ENCODE data around the gene NBEAL2. TPM values are rescaled to one million over a fixed set of nuclear protein-coding genes. Genes with fewer than 3 reads are reported as not detected.

The NBEAL2 gene
- total and polyA plus RNA-seq, 2 of the 4 experiments (the other 2 are of a cell fraction), result 2.2 to 12.5 TPM

- no TSS peak for BruUV-seq (replicated peaks)
- Histone ChIP-seq H4K8ac (ENCODE audit: low read depth in 2 of 2, low read length in 2 of 2) (no peak overlapping the region), H2BK120ac (ENCODE audit: low read depth, low read length) (no peak overlapping the region), H4K91ac (ENCODE audit: insufficient read depth, low read depth, low read length) (no peak overlapping the region), H3K4me3 (ENCODE audit: insufficient read depth, low read depth, low read length) (no peak overlapping the region), H3K4me2 (ENCODE audit: low read depth, low read length) (no peak overlapping the region), H2BK15ac (ENCODE audit: low read depth, low read length) (no peak overlapping the region), H3K9ac (ENCODE audit: low read depth, low read length) (no peak overlapping the region), H2BK5ac (ENCODE audit: low read depth, low read length, poor library complexity, severe bottlenecking) (no peak overlapping the region), H3K27me3 (ENCODE audit: control insufficient read depth, insufficient read depth, low read length) (no peaks in the 10 kb centered on the region), H3K56ac (ENCODE audit: extremely low read depth, insufficient read depth, low read length) (no peak overlapping the region), H3K18ac (ENCODE audit: low read depth, low read length) (no peak overlapping the region), H4K20me1 (ENCODE audit: insufficient read depth, low read length) (no peaks in the 10 kb centered on the region), H3K36me3 (ENCODE audit: control insufficient read depth, insufficient read depth, low read length) (no peaks in the 10 kb centered on the region; the same call in 1 of the 2 replicates), H3K4me1 (ENCODE audit: control insufficient read depth, insufficient read depth, low read length) (no peaks in the 10 kb centered on the region), H4K5ac (ENCODE audit: low read depth, low read length) (no peak overlapping the region), H2BK20ac (ENCODE audit: low read depth, low read length) (no peak overlapping the region), H3K4ac (ENCODE audit: low read depth, low read length) (no peak overlapping the region), H3K9me1 (ENCODE audit: insufficient read depth, low read length) (peaks cover 5% of the 10 kb centered on the region), H2AK5ac (ENCODE audit: low read depth, low read length) (no peak overlapping the region), H3K79me1 (ENCODE audit: low read depth in 1 of 2, low read length in 2 of 2) (no peaks in the 10 kb centered on the region), H3K9me3 (ENCODE audit: control insufficient read depth, insufficient read depth, low read length) (no peaks in the 10 kb centered on the region), H2AFZ (replicated peaks; ENCODE audit: low read length, poor library complexity) (no peak overlapping the region), H3K23ac (ENCODE audit: low read depth, low read length) (no peak overlapping the region), H3K14ac (replicated peaks; ENCODE audit: low read depth, low read length) (no peak overlapping the region), H3K27ac (ENCODE audit: insufficient read depth, low read length) (no peak overlapping the region), H2AK9ac (replicated peaks; ENCODE audit: low read depth, low read length, poor library complexity) (no peak overlapping the region)
- WGBS, 2 experiments (ENCODE audit: extremely low coverage in 2 of 2, insufficient read length in 1 of 2), result no CpG with 5 or more reads among the region's 17 CpGs
- intact Hi-C loops (cut with micrococcal nuclease), result no loop called here
- no peak for DNase-seq
- dilution Hi-C loops (cut with HindIII; ENCODE audit: low sequenced_read_pairs, unreplicated experiment), result no loop called here
- in situ Hi-C loops (cut with MboI; ENCODE audit: low sequenced_read_pairs), result no loop called here
- no peak for ATAC-seq (ENCODE audit: low read depth)
- ChIA-PET POLR2A (ENCODE audit: unreplicated experiment) (no interaction called here), CTCF (no interaction called here)
- TF ChIP-seq MAFK (IDR thresholded peaks at IDR 0.05; ENCODE audit: low read depth, low read length) (no peak), NFE2L2 (IDR thresholded peaks at IDR 0.05; ENCODE audit: low read depth, low read length) (no peak), CEBPB (IDR thresholded peaks at IDR 0.05; ENCODE audit: low read depth, low read length) (no peak), SMC3 (IDR thresholded peaks at IDR 0.05; ENCODE audit: low read depth, low read length) (no peak), USF2 (IDR thresholded peaks at IDR 0.05; ENCODE audit: low read depth, low read length) (no peak), POLR2A (IDR thresholded peaks at IDR 0.05; ENCODE audit: low read depth, low read length) (no peak), RAD21 (IDR thresholded peaks at IDR 0.05; ENCODE audit: low read length) (no peak), MAZ (IDR thresholded peaks at IDR 0.05; ENCODE audit: borderline replicate concordance, low read depth, low read length) (no peak), CHD1 (IDR thresholded peaks at IDR 0.05; ENCODE audit: low read depth, low read length) (no peak)
Observed at GRCh38 chr3:46989146-46989810, 9.8 kb downstream of the NBEAL2 start.
